ENCODE results near the gene CCDC194. TPM values are rescaled to one million over a fixed set of nuclear protein-coding genes. Genes with fewer than 3 reads are reported as not detected.
A peak's percentile ranks its signal among the peaks of the same experiment; 100 is the strongest.

CCDC194 gene
- total RNA-seq, 1 donor from 2014 or later, result not detected

- no peak for DNase-seq
- intact Hi-C loops (cut with DNase I), result no loop called here
- no peak for ATAC-seq (ENCODE audit: poor library complexity)
These were observed 16.0 kb upstream of the CCDC194 start for GRCh38 chr19:17409990-17410389.

GRCh38 chr19:17406887-17407196 is 12.8 kb upstream of the CCDC194 start:
- DNase-seq, result no peak
- no peak for ATAC-seq (ENCODE audit: poor library complexity)

GRCh38 chr19:17406046-17406886 is 12.3 kb upstream of the CCDC194 start:
- ATAC-seq (ENCODE audit: poor library complexity), result peak; percentile 17
- intact Hi-C loops (cut with DNase I), result no loop called here

More at GRCh38 chr19:17406887-17407196, 12.8 kb upstream of the CCDC194 start:
- intact Hi-C loops (cut with DNase I), result no loop called here

GRCh38 chr19:17405250-17406045 is 11.5 kb upstream of the CCDC194 start, which contains the start of gene BST2:
BST2 (minus strand) TSS chr19:17405630; CDS start chr19:17405575, 55 bp downstream.
- DNase-seq, result peak; percentile 71
- intact Hi-C loops (cut with DNase I), result no loop called here
- peak; percentile 91 for ATAC-seq (ENCODE audit: poor library complexity)

More at GRCh38 chr19:17406046-17406886, 12.3 kb upstream of the CCDC194 start:
- DNase-seq, result no peak

GRCh38 chr19:17404621-17405249 is 10.7 kb upstream of the CCDC194 start:
- intact Hi-C loops (cut with DNase I), result no loop called here
- ATAC-seq (ENCODE audit: poor library complexity) (no peak), DNase-seq (no peak)

GRCh38 chr19:17404015-17404414 is 10.0 kb upstream of the CCDC194 start:
- ATAC-seq (ENCODE audit: poor library complexity), result no peak
- no peak for DNase-seq
- intact Hi-C loops (cut with DNase I), result no loop called here

GRCh38 chr19:17402982-17403855 is 9.2 kb upstream of the CCDC194 start:
- no peak for DNase-seq
- no peak for ATAC-seq (ENCODE audit: poor library complexity)
- intact Hi-C loops (cut with DNase I), result no loop called here

GRCh38 chr19:17401628-17402027 is 7.6 kb upstream of the CCDC194 start:
- ATAC-seq (ENCODE audit: poor library complexity), result no peak
- intact Hi-C loops (cut with DNase I), result no loop called here
- DNase-seq, result no peak

- intact Hi-C loops (cut with DNase I), result loop anchor here (5.0 kb wide), 1 partner anchor 68 kb away; no protein-coding TSS in a partner anchor
- DNase-seq (no peak), ATAC-seq (ENCODE audit: poor library complexity) (no peak)
These were observed 5.0 kb upstream of the CCDC194 start for GRCh38 chr19:17398902-17399527.

- intact Hi-C loops (cut with DNase I), result loop anchor here (5.0 kb wide), 1 partner anchor 72 kb away; no protein-coding TSS in a partner anchor
- ATAC-seq (ENCODE audit: poor library complexity) (peak; percentile 61), DNase-seq (peak; percentile 86)
These were observed 957 bp upstream of the CCDC194 start for GRCh38 chr19:17394891-17395415.

- ATAC-seq (ENCODE audit: poor library complexity), result no peak
- intact Hi-C loops (cut with DNase I), result no loop called here
- no peak for DNase-seq
These were observed 994 bp downstream of the CCDC194 start for GRCh38 chr19:17393002-17393401.

GRCh38 chr19:17391371-17392151 is 2.4 kb downstream of the CCDC194 start:
- ATAC-seq (ENCODE audit: poor library complexity), result no peak

GRCh38 chr19:17390665-17391370 is 3.2 kb downstream of the CCDC194 start:
- intact Hi-C loops (cut with DNase I), result no loop called here
- DNase-seq, result peak; percentile 93

More at GRCh38 chr19:17391371-17392151, 2.4 kb downstream of the CCDC194 start:
- intact Hi-C loops (cut with DNase I), result no loop called here
- DNase-seq, result no peak

GRCh38 chr19:17389957-17390664 is 3.9 kb downstream of the CCDC194 start:
- intact Hi-C loops (cut with DNase I), result loop anchor here (5.0 to 10.0 kb wide), 2 partner anchors 43 to 95 kb away; no protein-coding TSS in a partner anchor
- ATAC-seq (ENCODE audit: poor library complexity) (no peak), DNase-seq (no peak)

More at GRCh38 chr19:17390665-17391370, 3.2 kb downstream of the CCDC194 start:
- ATAC-seq (ENCODE audit: poor library complexity), result peak; percentile 97

- DNase-seq, result no peak
- ATAC-seq (ENCODE audit: poor library complexity), result no peak
- intact Hi-C loops (cut with DNase I), result loop anchor here (5.0 to 10.0 kb wide), 2 partner anchors 42 to 94 kb away; no protein-coding TSS in a partner anchor
These were observed 4.7 kb downstream of the CCDC194 start for GRCh38 chr19:17389288-17389687.

All from Right ventricle myocardium superior (tissue), 1 donor.